ENCODE measurements around the gene NBAS.

- no peak for TF ChIP-seq EZH2 (IDR thresholded peaks at IDR 0.05; ENCODE audit: insufficient read depth, poor library complexity, severe bottlenecking)
- no peak for TF ChIP-seq EZH2phosphoT487 (IDR thresholded peaks at IDR 0.05; ENCODE audit: insufficient read depth, low read depth)
Observed at GRCh38 chr2:15449556-15450236, 111.4 kb downstream of the NBAS start.

Data from GM23248 (cell line).